ENCODE results near the gene SRRT. TPM values are rescaled to one million over a fixed set of nuclear protein-coding genes. Genes with fewer than 3 reads are reported as not detected.
A peak's percentile ranks its signal among the peaks of the same experiment; 100 is the strongest.

Gene SRRT
- total and polyA plus RNA-seq, 2 donors from 2014 or later: 58.2 to 127 TPM

DNA sequence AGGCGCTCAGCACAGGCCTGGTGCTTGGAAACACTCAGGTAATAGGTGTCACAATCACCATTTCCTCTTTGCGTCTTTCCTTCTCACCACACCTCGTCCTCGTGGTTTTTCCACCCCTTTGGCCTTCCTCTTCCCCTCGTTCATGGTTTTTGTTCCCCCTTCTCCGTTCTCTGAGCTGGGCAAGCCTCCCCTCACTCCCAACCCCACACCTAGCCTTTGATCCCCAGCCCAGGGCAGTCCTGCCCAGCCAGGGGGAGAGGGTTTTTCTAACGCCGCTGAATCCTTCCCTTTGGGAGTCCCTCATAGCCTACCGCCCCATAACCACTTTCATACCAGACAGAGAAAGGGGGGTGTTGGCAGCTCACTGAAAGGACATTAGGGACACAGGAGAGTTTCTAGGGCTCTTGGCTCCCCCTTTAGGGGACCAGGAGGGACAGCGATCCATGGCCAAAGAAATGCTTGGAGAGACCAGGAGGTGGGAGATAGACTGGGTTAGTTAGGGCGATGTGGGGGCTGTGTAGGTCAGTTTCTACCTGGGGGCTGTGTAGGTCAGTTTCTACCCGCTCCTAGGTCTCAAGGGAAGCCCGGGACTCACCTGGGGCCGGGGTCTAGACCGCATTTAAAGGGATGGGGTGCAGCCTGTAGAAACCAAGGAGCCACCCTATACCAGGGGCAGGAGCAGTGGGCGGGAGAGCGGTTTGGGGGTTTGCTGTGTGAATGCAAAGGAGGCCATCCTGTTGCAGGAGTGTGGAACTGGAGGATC is 49.0 kb upstream of the SRRT start:
- peak in 3 of 5 donors; percentile 44 to 86 (median 62) for DNase-seq
- TF ChIP-seq, protein P1, sequence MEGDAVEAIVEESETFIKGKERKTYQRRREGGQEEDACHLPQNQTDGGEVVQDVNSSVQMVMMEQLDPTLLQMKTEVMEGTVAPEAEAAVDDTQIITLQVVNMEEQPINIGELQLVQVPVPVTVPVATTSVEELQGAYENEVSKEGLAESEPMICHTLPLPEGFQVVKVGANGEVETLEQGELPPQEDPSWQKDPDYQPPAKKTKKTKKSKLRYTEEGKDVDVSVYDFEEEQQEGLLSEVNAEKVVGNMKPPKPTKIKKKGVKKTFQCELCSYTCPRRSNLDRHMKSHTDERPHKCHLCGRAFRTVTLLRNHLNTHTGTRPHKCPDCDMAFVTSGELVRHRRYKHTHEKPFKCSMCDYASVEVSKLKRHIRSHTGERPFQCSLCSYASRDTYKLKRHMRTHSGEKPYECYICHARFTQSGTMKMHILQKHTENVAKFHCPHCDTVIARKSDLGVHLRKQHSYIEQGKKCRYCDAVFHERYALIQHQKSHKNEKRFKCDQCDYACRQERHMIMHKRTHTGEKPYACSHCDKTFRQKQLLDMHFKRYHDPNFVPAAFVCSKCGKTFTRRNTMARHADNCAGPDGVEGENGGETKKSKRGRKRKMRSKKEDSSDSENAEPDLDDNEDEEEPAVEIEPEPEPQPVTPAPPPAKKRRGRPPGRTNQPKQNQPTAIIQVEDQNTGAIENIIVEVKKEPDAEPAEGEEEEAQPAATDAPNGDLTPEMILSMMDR (IDR thresholded peaks at IDR 0.05; ENCODE audit: borderline replicate concordance, extremely low read depth, insufficient read depth): no peak
- intact Hi-C loops (cut with DNase I): no loop called here
- H3K9me3 ChIP-seq (ENCODE audit: control insufficient read depth in 2 of 3, insufficient read depth in 1 of 3, low read length in 3 of 3): no peaks in the 10 kb centered on the region
- peak overlapping the region; percentile 67 to 87 (median 79) for H3K4me3 ChIP-seq (ENCODE audit: low read length in 3 of 3)
- H3K4me1 ChIP-seq (ENCODE audit: control insufficient read depth in 2 of 3, insufficient read depth in 2 of 3, low read depth in 1 of 3, low read length in 3 of 3): peaks cover 0 to 3% (median 0%) of the 10 kb centered on the region in 3 donors
- peak overlapping the region; percentile 67 to 85 (median 74) for H3K9ac ChIP-seq (ENCODE audit: low read length in 3 of 3)
- H3K36me3 ChIP-seq (ENCODE audit: control insufficient read depth in 2 of 3, insufficient read depth in 3 of 3, low read length in 3 of 3): peaks cover 0 to 7% (median 0%) of the 10 kb centered on the region in 3 donors
- no peaks in the 10 kb centered on the region for H3K27me3 ChIP-seq (ENCODE audit: control insufficient read depth, insufficient read depth, low read length)
- H3K27ac ChIP-seq (ENCODE audit: low read depth in 2 of 2, low read length in 2 of 2): peak overlapping the region; percentile 45 to 51
- no peak for FAIRE-seq

DNA sequence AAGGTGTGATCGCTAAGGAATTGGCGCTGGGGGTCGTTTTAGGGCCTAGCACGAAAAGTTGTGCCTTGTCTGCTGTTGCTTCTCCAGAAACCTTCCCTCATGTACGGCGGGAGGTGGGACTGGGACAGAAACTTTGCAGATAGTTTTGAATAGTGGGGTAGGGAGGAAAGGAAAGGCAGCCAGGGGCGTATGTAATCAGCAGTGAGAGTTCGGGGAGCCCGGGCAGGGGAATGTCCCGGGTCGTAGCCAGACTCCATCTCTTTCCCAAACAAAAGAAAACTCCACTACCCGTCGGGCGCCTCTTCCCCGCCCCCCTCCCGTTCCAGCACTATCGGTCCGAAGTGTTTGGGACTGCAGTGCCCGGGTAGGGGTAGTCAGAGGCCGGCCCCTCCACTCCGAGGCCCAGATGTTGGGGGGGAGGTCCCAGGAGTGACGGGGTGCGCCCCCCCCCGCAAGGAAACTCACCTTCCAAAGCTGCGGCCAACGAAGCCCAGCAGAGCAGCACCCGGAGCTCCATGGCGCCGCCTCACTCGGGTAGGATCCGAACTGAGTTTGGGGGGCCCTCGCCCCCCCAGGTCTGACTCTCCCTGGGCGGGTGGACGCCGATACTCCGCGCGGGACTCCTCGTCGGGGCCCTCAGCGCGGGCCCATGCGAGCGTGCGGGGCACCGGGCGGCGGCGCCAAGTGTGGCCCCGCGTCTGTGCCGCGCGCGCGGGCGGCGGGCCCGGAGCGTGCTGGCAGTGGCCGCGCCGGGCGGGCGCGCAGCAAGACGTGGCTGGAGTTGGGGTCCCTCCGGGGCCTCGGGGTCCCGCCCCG is 48.2 kb upstream of the SRRT start:
- Histone ChIP-seq H3K9me3 (ENCODE audit: control insufficient read depth in 2 of 3, insufficient read depth in 1 of 3, low read length in 3 of 3) (no peaks in the 10 kb centered on the region), H3K36me3 (ENCODE audit: control insufficient read depth in 2 of 3, insufficient read depth in 3 of 3, low read length in 3 of 3) (peaks cover 0 to 7% (median 0%) of the 10 kb centered on the region in 3 donors), H3K9ac (ENCODE audit: low read length in 3 of 3) (peak overlapping the region; percentile 67 to 85 (median 74)), H3K27me3 (ENCODE audit: control insufficient read depth, insufficient read depth, low read length) (no peaks in the 10 kb centered on the region), H3K27ac (ENCODE audit: low read depth in 2 of 2, low read length in 2 of 2) (peak overlapping the region; percentile 17 to 51), H3K4me3 (ENCODE audit: low read length in 3 of 3) (peak overlapping the region; percentile 67 to 87 (median 79)), H3K4me1 (ENCODE audit: control insufficient read depth in 2 of 3, insufficient read depth in 2 of 3, low read depth in 1 of 3, low read length in 3 of 3) (peaks cover 0 to 3% (median 0%) of the 10 kb centered on the region in 3 donors)
- intact Hi-C loops (cut with DNase I): no loop called here
- TF ChIP-seq, protein P1 (IDR thresholded peaks at IDR 0.05; ENCODE audit: borderline replicate concordance, extremely low read depth, insufficient read depth): no peak
- FAIRE-seq (no peak), DNase-seq (peak; percentile 31 to 85 (median 58))

DNA sequence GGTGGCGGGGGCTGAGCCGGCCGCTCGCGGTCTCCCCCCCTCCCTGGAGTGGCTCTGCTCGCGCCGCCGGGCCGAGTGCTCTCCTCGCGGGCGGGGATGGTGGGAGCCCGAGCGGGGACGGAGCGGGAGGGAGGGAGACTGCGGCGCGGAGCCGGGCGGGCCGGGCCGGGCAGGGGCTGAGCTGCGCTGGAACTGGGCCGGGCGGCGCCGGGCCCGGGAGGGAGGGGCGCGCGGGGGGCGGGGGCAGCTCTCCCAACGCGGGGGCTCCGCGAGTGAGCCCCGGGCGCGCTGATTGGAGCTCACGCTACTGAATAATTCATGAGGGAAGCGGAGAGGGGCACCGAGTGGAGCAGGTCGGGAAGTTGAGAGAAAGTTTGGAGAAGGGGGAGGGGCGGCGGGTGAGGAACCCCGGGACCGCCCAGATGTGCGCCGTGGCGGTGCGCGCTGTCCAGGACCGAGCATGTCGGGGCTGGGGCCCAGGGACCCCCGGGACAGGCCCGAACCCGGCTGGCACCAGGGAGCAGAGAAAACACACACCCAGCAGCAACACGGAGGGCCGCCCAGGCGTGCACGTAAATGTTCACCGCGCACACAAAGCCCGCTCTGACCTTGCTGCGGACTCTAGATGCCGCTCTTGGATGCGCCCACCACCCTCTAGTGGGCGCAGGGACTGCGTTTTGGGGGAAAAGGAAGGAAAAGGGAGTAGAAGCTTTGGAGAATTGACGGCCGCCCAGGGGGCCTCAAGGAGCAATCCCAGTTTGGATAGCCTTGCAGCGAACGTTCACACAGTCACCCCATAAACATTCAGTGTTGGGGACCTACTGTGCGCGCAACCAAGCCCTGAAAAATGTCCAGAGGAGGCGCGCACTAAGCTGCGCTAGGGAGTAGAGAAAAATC is 47.3 kb upstream of the SRRT start, which contains the start of gene EPHB4:
TSS of gene EPHB4 (minus strand) at position 194 of the 897 bp plus-strand sequence. CDS start 493 bp downstream, outside the sequence.
- intact Hi-C loops (cut with DNase I): no loop called here
- H3K4me1 ChIP-seq (ENCODE audit: control insufficient read depth in 2 of 3, insufficient read depth in 2 of 3, low read depth in 1 of 3, low read length in 3 of 3): peaks cover 0 to 3% (median 0%) of the 10 kb centered on the region in 3 donors
- peak within 1 kb of the TSS; percentile 70 to 87 (median 79) for H3K4me3 ChIP-seq (ENCODE audit: low read length in 3 of 3)
- peak within 1 kb of the TSS; percentile 43 to 77 for H3K27ac ChIP-seq (ENCODE audit: low read depth in 2 of 2, low read length in 2 of 2)
- no peaks in the 10 kb centered on the region for H3K9me3 ChIP-seq (ENCODE audit: control insufficient read depth in 2 of 3, insufficient read depth in 1 of 3, low read length in 3 of 3)
- DNase-seq (peak; percentile 92 to 98 (median 95)), FAIRE-seq (no peak)
- peak within 1 kb of the TSS; percentile 67 to 85 (median 74) for H3K9ac ChIP-seq (ENCODE audit: low read length in 3 of 3)
- H3K27me3 ChIP-seq (ENCODE audit: control insufficient read depth, insufficient read depth, low read length): no peaks in the 10 kb centered on the region
- TF ChIP-seq, protein P1 (IDR thresholded peaks at IDR 0.05; ENCODE audit: borderline replicate concordance, extremely low read depth, insufficient read depth): peak; percentile 19
- H3K36me3 ChIP-seq (ENCODE audit: control insufficient read depth in 2 of 3, insufficient read depth in 3 of 3, low read length in 3 of 3): peaks cover 0 to 7% (median 0%) of the 10 kb centered on the region in 3 donors
